NCI-H2196 treated with DMSO at 0.1 percent for 48 hours (cell line): ENCODE results near the gene GSTM1.
A peak's percentile ranks its signal among the peaks of the same experiment; 100 is the strongest.

Experiments
- DNase-seq: peaks from one replicate; lab custom pipeline; 2025; ENCODE audit not compliant: unreplicated experiment; lab: John Stamatoyannopoulos, UW

Gene GSTM1

GRCh38 chr1:109687641-109688499, at the start of gene GSTM1:
Gene GSTM1 (plus strand): TSS chr1:109687817. CDS start chr1:109687874, 57 bp downstream.
- no peak for DNase-seq

- no peak for DNase-seq
Measured at GRCh38 chr1:109639063-109639840, 48.4 kb upstream of the GSTM1 start.

DNA sequence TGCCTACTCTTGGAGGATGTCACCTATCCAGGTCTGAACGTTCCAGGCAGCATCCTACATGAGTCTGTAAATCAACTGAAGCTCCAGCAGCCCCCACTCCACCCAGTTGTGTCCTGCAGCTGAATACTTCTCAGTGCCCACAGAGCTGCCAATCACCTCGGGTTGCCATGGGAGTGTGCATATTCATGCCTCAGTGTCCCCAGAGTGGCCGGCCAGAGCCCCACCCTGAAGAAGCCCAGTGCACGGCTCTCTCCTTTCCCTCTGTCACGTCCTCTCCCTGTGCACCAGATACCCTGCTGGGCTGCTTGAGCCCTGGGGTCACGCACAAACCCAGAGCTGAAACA, 47.8 kb upstream of the GSTM1 start:
- DNase-seq, result no peak

GRCh38 chr1:109640285-109640865, 47.2 kb upstream of the GSTM1 start:
- peak; percentile 23 for DNase-seq

GRCh38 chr1:109641078-109641740, 46.4 kb upstream of the GSTM1 start:
- DNase-seq, result no peak

DNA sequence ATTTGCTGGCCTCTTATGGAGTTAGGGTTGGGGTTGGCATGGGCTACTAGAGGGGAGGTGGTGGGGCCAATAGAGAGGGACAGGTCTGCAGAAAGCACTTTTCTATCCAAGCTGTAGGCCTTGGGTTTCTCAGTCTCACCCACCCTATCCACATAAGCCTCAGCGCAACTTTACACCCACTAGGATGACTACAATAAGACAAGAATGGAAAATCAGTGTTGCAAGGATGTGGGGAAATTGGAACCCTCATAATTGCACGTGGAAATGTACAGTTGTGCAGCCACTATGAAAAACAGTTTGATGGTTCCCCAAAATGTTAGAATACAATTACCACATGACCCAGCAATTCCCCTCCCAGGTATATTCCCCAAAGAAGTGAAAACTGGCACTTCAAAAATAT, 45.8 kb upstream of the GSTM1 start:
- no peak for DNase-seq

DNA sequence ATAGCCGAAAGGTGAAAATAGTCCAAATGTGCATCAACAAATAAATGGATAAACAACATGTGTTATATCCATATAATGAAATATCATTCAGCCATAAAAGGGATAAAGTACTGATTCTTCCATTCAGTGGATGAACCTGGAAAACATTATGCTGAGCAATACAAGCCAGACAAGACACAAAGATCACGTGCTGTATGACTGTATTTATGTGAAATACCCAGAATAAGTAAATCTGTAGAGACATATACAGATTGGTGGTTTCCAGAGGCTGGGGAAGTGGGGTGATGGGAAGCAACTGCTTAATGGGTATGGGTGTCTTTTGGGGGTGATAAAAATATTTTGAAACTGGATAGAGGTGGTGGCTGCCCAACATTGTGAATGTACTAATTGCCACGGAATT, 45.0 kb upstream of the GSTM1 start:
- DNase-seq, result no peak

GRCh38 chr1:109643385-109644230, 44.0 kb upstream of the GSTM1 start:
- DNase-seq, result no peak

- no peak for DNase-seq
Measured at GRCh38 chr1:109644670-109645069, 42.9 kb upstream of the GSTM1 start.

DNA sequence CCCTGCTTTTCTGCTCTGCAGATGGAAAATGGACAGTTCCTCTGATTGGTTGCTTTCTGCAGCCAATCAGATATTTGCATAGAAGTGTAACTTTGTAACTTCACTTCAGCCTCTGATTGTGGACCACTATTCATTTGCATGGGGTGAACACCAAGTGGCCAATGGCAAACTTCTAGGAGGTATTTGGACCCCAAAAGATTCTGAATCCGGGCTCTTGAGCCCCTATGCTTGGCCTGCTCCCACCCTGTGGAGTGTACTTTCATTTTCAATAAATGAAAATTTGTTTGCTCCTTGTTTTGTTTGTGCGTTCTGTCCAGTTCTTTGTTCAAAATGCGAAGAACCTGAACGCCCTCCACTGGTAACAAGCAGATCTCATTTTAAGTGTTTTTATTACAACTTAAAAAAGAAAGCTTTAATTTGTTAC, 38.1 kb upstream of the GSTM1 start:
- DNase-seq, result peak; percentile 63

- no peak for DNase-seq
Measured at GRCh38 chr1:109650609-109651008, 37.0 kb upstream of the GSTM1 start.

DNA sequence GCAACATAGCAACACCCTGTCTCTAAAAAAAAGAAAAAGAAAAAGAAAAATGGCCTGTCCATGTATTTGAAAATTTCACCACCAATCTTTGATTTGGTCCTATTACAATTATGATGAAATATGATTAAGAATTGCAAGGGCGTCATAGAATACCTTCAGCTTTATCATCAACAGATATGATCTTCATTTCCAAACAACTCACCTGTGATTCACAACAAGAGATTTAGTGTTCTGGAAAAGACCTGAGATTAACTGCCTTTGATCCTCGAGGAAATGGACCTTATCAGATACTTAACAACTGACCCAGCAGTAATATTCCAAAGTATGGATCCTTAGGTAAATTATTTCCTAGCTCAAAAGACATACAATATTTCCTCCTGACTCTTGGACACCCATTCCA, 35.2 kb upstream of the GSTM1 start:
- DNase-seq, result no peak

DNA sequence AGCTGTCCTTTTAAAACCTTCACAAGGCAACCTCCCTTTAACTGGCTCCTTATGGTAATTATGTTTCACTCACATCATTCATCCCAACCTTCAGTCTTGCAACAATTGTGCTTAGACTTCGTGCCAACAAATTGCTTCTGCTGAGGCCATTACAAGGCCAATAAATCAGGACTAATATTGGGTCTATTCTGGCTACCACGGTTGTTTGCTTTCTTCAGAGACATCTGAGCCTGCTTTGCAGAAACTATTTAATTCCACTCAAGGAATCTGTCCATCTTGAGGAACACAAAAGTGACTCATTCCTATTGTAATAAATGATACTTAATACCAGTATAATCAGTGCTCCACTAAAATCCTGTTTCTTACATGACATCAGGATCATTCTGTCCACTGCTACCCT, 34.3 kb upstream of the GSTM1 start:
- no peak for DNase-seq

DNA sequence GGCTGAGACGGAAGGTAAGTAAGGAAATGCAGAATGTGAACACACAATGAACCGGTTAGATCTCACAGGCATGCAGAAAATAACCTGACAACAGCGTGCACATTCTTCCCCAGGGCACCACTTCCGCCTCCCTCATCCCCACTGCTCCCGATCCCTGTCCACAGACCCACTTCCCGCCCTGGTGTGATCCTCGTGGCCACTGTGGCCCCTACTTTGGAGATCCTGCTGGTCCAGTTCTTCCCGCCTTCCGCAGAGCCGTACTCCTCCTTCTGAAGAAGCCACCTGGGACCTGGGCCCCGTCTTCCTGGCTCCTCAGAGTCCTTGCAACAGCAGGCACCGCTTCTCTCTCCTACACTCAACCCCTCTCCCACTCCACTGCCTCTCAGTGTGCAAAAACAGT, 33.1 kb upstream of the GSTM1 start:
- no peak for DNase-seq

GRCh38 chr1:109655615-109656519, 31.8 kb upstream of the GSTM1 start, which contains the start of gene GSTM4:
Gene GSTM4 (plus strand): TSS chr1:109656099. CDS start chr1:109656390, 291 bp downstream.
- peak; percentile 41 for DNase-seq

DNA sequence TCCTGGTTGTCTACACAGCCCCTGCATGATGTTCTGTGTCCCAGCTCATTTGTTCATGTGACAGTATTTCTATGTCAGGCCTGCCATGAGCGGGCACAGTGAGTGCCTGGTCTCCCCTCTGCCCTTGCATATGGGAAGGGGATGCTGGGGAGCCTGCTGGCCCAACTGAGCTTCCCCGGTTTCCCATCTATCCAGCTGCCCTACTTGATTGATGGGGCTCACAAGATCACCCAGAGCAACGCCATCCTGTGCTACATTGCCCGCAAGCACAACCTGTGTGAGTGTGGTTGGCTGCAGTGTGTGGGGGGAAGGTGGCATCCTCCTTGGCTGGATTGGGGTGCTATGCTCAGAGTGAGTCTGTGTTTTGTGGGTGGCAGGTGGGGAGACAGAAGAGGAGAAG, 30.2 kb upstream of the GSTM1 start:
- DNase-seq, result no peak

DNA sequence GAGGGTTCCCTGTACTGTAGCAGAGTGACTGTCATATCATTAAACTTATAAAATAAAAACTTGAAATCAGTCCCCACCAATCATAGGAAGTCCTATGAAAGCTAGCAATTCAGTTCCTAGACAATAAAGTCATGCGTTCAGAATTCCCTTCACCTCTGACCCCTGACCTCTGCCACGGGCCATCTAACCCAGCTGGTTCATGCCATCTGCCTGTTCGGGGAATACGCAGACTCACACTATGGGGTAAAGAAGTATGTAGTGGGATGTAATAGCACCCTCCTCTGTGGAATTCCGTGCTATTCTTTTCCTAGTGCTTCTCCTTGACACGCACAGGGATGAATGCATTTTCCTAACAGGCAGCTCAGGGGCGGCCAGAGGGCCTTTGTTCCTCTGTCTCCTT, 29.6 kb upstream of the GSTM1 start:
- no peak for DNase-seq

GRCh38 chr1:109658533-109659042, 29.0 kb upstream of the GSTM1 start:
- DNase-seq, result no peak

DNA sequence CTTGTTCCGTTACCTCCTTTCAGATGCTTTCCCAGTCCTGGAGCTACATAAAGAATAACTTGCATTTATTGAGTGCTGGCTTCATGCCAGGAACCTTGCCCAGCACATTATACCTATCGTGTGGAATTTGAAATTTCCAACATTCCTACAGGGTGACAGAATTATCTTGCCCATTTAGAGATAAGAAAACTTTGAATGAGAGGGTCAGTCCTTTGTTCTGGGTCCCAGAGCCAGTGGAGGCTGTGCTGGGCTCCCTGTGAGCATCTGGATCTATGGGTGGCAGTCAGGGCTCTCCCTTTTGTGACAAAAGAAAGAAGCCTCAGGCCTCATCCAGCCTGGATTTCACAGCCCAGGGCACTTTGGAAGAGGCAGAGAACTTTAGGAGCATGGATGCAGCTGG, 28.5 kb upstream of the GSTM1 start:
- DNase-seq, result no peak
